ENCODE results near the gene SIK3.

Gene SIK3

DNA sequence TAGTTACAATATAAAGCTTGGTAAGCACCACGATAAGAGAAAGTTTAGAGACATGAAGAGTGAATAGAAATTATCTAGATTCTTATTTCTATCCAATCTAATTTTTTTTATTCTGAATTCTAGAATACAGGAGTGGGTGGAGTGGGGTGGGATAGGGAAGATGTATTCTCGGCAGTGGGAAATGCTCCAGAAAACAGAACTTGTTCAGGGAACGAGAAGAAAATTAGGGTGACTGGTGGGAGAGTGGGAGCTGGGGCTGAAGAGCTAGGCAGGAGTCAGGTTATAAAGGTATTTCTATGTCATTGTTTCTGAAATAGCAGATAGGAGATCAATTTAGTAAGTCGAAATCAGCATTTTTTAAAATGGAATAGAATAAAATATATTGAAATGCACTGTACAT, 207.6 kb downstream of the SIK3 start:
- DNase-seq, result no peak

DNA sequence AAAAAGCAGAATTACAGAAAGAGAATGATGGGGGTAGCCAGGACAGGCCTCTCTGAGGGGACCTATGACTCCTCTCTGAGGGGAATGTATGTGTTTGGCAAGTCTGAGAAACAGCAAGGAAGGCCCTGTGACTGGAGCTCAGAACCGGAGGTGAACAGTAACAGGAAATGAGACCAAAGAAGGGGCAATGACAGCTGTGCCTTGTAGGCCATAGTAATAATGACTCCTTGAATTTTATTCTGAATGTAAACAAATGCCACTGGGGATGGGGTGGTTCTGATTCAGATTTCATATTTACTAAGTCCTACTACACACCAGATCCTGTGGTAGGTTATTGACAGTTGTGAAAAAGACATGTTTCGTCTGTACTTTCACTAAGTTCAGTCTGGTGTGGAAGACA, 208.0 kb downstream of the SIK3 start:
- DNase-seq, result no peak

DNA sequence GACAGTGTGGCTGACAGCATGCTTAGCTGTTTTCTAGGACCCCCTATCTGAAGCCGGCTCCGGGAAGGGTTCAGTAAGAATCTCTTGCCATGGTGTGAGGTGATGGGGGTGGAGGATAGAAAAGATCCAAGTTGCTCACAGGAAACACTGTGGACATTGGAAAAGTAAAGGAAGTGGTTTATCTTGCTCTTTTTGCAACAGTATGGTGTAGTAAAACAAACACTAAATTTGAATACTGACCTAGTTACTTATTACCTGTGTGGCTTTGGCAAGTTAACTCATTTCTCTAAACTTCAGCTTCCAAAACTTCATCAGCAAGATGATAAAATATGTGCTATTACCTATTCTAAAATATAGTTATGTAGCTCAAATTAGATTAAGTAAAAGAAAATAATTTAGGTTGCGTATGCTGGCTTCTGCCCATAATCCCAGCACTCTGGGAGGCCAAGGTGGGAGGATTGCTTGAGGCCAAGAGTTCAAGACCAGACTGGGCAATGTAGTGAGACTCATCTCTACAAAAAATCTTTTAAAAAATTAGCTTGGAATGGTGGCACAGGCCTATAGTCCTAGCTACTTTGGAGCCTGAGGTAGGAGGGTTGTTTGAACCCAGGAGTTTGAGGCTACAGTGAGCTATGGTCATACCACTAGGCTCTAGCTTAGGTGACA, 209.2 kb downstream of the SIK3 start:
- no peak for DNase-seq

DNA sequence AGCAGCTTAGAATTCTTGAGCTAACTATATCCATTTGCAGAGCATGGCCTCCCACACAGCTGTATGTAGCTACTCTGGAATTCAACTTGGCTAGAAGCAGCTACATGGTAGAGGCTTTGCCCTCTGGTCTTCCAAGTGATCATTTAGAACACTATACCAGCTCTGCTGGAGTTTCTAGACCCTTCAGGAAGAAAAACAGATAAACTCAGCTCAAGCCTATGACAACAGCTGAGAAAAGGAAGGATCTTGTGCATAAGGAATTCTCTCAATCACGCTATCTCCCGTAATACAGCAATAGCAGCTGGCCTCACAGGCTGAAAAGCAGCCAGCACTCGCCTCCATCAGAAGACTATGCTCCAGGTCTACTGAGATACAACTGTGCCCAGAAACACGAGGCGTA, 210.2 kb downstream of the SIK3 start:
- DNase-seq, result peak; percentile 51

DNA sequence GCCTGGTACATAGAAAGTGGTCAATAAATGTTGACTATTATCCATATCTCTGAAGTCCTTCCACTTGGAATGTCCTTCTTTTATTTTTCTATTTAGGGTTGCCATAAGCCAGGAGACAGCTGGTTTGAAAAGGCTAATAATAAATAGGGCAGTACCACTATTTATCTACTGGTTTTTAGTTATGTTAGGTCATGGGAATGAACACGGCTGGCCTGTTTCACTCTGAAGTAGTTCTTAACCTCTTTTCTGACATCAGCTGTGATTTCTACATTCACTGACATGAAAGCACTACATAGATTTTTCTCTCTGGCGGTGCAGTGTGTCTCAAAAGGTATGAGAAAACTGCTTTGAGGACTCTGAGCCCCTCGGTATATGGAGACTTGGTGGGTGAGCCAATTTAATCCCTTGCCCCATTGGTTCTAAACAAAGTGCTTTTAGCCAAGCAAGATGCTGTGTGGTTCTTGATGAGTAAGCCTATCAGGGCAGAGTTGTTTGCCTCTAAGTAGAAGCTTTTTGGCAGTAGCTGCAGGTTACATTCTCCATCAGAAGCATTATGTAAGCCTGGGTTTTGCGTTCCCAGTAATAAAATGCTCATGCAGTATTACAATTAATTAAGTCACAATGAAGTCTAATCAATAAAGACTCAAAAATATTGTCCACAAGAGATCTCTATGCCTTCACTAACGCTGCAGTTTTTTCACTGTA, 212.1 kb downstream of the SIK3 start:
- no peak for DNase-seq

DNA sequence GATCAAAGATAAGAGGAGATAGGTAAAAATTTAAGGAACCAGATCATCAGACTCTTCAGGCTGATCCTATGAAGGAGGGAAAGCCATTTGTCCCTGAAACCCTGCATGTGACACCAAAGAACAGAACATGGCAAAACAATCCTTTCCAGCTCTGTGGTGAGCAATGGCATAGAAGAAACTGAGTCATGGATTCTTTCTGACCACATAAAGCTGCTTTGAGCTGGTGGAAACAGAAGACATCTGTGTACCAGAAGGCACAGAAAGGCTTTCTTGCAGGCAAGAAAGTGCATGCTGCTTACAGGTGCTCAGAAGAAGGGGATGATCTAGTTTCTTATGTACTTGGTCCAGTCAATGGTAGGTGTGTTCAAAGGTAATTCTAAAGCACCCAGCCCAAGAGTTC, 215.8 kb downstream of the SIK3 start:
- no peak for DNase-seq

DNA sequence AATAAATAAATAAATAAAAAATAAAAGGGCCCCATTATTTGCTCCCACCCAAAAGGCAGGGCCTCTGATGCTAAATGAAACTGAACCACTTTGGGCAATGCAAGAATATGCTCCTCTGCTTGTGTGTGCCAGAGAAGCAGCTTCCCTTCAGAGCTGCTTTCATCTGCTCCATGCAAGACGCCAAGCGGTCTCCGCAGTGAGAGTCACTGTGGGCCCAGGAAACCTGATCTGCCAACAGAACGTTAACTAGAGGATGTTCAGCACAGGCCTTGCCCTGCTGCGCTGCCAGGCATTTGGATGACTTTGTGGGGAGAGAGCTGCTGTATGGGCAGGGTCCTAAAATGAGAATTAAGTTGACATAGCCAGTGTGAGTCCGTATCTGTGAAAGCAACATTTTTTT, 217.1 kb downstream of the SIK3 start:
- peak; percentile 56 for DNase-seq

DNA sequence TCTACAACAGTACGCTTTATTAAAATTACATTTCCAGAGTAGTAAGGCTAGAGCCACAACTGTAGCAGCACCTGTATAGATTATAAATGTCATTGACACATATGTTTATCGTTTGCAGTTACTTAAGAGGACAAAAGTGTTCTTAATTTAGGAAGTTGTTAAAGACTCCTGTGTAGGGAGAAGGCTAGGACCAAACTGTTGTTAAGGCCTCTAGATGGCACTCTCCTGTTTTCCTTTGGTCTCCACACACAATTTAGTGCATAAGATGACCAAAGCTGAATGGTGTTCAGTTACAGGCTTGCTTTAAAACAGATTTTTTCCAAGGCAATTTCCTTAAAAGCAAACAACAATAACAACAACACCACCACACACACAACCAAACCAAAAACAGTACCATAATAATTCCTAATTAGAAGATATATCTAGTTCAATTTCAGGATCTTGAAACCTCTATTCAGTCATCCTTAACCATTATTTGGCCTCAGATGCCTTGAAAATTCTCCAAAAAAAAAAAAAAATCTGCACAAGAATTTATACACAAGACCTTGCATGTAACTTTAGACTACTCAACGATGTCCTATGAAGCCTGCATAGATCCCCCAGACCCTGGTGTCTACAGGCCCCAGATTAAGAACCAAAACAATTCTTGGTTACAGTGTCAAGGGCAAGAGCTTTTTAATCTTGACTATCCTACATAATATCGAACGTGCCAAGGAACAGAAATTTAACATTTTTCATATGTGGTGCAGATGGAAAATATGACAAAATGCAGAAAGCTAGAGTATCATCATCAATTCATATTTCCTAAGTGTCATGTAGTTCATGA, 218.2 kb downstream of the SIK3 start:
- peak; percentile 37 for DNase-seq

DNA sequence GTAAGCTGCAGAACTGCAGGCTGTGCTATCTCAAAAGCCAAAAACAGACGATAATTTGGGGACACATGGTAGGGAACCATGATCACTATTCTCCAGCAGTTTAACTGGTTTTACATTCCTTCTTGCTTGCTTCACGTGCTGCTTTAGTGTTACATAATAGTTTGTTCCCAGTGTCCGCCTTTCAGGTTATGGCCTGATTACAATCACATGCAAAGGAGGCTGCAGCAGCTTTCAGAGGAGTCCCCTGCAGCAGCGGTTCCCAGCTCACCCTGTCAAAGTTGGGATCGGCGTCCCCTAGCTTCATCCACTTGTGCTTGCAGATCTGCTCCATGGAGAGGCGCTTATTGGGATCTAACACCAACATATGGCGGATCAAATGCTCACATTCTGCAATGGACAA, 221.6 kb downstream of the SIK3 start:
- DNase-seq, result no peak

DNA sequence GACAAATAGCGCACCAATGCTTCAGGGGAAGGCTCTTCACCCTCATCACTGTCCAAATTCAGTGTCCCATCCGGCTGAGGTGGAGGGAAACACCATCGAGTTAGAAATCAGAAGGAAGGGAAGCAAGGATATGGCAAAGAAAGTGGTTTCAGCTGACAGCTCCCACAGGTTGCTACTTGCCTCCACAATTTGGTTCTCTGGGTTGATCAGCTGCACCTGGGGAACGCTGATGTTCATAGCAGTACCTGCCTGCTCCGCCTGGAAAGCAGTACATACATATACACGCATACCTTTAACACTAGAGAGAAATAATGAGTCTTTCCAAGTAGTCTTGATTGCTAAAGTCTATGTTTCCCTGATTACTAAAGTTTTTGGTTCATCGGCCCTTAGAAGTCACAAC, 223.0 kb downstream of the SIK3 start:
- DNase-seq, result no peak

DNA sequence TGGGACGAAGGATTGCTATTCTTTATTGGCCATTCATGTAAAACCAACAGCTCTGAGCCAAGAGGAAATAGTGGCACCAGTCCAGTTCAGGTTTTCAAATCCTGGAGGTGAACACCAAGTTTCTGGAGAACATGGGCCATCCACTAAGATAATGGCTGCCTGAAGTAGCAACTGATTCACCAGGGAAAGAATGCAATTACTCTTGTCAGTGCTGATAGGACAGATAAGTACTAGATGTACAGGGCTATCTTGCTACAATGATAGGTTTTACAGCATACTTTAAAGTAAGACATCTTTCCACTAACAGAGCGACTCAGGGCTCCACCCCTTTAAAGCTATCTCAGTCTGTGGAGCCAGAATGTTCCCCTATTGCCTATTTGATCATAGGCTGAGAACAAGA, 224.0 kb downstream of the SIK3 start:
- no peak for DNase-seq

DNA sequence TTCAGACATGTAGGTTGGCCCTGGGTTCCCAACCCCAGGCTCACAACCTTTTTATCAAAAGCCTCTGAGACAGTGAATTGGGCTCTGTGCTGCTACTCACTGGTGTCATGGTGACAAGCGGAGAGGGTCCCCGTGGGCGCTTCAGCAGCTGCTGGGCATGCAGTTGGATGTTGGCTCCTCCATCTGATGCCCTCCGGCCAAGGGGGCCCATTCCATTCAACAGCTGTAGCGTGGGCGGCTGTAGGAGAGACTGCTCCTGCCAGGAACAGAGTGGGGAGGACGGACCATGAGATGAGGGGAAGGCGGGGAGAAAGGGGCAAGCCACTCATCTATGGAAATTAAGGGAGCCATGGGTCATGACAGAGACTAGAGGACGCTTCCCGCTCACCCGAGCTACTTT, 224.8 kb downstream of the SIK3 start:
- peak; percentile 32 for DNase-seq

DNA sequence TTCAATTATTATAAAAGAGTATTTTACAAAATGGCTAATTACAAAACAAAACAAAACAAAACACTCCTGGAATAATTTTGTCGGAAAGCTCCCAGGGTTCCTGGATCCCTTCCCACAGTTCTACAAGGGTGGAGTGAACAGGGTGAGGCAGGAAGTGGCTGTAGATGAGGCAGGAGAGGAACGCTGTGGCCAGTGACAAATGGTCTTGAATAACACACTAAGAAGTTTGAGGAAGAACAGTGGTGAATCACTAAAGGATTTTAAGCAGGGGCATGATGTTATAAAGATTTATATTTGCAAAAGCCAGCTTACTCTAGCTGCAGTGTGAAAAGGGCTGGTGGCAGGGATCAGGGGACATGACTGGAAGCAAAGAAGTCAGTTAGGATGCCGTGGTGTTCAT, 227.0 kb downstream of the SIK3 start:
- DNase-seq, result no peak

DNA sequence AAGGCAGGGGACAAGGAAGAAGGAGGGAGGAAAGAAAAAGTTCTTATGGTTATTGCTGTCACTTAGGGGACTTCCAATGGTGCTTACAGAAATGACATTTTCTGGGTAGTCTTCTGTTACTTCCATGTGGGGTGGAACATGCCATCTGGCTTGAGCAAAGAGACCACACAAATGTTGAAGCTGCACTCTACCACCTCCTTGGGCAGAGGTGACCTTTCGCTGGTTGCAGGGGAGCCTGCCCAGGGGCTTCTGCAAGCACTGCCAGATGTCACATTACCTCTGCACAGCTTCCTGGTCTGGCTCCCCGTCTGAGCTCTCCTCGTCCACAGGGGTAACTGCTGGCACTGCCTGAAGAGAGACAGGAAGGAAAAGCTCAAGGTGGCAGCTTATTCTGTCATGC, 228.2 kb downstream of the SIK3 start:
- DNase-seq, result no peak

DNA sequence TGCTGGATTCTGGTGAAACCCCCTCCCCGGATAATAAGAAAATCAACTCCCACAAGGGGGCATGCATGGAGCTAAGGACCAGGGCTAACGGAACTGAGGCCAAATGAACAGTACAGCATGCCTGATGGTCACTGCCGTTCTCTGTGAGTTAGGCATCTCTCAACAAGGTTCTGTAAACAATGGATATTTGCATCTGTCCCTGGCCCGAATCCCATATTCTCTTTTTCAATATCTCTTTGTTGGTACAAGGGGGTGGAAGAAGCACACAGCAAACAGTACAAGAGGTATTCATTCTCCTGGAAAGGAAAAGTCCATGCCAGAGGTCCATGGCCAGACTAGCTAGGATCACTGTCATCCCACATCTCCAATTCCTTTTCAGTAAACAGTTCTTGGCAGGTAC, 228.6 kb downstream of the SIK3 start:
- no peak for DNase-seq

DNA sequence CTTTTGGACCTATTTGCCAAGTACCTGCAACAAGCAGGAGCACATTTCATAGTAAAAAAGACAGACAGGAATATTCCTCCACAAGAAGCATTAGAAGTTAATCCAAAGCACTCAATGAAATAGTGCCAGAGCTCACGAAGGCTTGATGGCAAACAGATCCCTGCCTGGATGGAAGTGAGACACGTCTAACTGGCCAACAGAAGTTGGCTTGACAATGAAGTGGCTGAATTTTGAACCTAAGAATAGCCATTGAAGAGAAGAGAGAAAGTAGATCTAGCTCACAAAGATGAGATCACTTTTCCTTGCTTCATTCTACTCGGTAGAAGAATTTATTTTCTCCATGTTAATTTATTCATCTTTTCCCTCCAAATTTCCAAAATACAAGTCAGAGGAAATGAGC, 230.2 kb downstream of the SIK3 start:
- no peak for DNase-seq

DNA sequence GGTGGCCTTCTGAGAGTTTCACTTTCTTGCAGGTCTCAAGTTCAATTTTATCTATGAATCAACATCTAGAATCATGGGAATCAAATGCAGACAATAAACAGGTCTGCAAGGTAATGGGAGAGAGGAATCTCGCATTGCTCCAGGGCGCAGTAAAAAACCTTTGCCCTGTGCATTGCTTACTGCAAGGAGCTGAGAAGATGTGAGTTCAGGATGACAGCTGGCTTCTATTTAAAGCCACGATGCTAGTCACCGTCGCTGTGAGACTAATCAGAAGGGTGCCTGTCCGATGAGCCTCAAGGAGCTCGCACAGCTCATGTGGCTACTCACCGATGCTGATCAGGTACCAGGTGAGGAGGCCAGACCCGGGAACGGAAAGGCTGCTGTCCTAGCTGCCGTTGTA, 230.6 kb downstream of the SIK3 start:
- DNase-seq, result no peak

DNA sequence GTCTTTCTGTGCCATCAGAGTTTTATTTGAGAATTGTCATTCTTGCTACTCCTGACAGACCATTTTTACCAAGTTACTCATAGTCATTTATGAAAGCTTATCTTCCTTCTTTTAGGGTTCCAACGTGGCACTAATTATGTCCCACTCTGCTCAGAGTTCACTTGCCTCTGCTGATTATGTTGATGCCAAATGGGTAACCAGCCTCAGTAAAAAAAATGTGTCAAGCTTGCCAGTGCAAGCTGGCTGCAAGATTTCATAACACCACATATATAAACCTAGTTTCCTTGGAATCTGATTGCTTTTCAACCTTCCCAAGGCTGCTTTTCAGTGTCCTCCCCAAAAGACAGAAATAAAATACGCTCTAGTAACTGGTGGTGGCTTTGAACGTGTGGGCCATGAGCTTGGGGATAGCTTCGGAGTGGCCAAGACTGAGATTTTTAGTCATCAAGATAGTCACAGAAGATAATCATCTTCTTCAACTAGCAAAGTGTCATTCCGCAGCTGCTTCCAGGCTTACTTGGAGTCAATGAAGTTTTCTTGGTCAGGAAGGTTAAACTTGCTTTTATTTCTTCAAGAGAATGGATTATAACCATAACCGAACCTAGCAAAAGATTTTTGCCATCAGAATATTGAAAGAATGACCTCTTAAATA, 231.3 kb downstream of the SIK3 start:
- DNase-seq, result no peak

DNA sequence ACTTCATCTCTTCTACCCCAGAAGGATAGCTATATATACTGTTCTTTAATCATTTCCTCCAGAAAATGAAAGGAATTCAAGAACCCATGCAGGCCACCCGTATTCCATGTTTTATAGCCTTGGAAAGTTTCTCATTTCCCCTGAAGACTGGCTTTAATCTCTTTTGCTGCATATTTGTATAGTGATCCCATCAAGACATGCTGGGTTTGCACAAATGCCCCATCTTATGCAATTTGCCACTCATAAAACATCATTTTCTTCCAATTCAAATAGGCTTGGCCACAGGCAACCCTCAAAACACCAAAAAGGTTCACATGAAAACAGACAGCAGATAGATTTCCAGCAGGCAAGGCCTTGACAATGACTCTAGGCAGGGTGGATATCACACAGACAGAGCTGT, 232.5 kb downstream of the SIK3 start:
- DNase-seq, result no peak

DNA sequence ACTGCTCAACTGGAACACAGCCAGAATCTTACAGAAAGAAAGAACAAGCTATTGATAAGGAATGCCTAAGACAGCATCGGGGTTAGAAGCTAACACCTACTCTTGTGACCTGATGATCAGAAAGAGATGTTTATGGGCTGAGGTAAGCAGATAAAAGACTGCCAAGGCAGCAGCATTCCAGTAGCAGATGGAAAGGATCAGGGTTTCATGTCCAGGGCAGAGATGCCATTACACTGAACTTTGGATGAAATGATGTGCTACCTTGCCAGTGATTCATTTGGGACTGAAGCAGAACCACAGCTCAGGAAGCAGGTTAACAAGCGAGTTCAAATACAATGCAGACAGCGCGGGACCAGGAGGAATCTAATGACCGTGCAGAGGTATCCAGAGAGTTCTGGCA, 233.7 kb downstream of the SIK3 start:
- no peak for DNase-seq

DNA sequence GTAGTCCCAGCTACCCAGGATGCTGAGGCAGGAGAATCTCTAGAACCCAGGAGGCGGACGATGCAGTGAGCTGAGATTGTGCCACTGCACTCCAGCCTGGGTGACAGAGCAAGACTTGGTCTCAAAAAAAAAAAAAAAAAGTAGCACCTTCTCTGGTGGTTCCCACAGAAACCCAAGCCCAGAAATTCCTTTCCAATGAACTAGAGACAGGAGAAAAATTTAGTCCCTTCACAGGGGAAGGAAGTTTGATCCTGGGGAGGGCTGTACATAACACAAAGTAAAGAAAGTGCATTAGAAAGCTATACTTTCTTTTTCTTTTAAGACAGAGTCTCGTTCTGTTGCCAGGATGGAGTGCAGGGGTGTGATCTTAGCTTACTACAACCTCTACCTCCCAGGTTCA, 235.3 kb downstream of the SIK3 start:
- DNase-seq, result no peak

DNA sequence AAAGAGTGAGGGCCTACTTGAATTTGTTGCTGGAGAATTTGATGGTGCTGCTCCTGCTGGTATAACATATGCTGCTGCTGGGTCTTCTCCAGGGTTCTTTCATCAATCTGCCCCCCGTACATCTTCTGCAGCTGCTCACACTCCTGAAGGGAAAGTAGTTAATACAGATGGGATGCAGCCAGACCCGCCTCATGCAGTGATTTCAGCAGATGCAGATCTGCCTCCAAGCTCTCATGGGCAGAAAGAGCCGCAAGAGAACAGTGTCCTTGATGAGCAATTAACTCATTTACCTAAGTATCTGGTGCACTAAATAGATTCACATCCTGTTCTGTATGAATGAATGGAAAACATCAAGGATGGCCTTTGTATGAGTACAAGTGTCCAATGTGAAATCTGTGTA, 236.0 kb downstream of the SIK3 start:
- DNase-seq, result no peak

DNA sequence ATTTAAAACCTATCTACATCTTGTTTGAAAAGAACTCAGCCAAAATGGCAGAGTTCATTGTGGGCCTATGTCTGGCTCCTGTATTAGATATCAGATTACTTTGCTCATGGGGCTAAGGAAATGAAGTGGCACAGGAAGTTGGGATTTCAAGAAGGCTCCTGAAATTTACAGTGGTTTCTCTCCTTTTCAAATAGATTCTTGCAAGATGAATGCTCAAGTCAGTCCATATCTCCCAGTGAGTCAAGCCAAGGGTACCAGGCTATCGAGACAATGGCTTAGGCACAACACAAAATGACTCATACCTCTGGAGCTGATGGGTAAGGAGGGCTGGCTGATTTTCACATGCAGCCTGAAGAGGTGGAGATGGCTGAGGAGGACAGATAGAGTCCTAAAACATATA, 236.7 kb downstream of the SIK3 start:
- no peak for DNase-seq

DNA sequence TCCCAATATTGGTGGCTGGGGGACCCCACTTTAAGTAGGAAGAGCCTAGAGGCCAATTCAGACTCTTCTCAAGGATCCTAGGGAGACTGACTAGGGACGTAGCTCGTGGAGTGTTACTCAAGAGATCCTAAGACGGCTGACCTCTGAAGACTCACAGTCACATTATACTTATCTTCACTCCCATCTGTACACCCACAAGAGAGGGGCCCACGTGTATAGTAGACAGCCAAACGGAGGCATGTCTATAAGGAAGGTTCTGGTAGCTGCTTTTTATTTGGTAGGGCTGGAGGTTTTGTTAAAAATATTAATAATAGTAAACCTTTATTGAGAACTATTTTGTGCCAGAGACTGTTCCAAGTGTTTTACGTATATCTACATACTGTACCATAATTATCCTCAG, 237.9 kb downstream of the SIK3 start:
- DNase-seq, result no peak

Data from femur (tissue), 1 donor.